OCI-LY1 (cell line): ENCODE results near the gene CPNE5.

Experiments used
- H2AFZ ChIP-seq: fragments of 200-600 bp; sonication (generic), shearing (Covaris generic); 2 replicates; pipeline ENCODE4 v1.6.0; 2014; ENCODE audit warnings: antibody characterized with exemption, mild to moderate bottlenecking, low read length
- H3F3A ChIP-seq: fragments of 200-600 bp; sonication (generic), shearing (Covaris generic); 2 replicates; pipeline ENCODE4 v1.6.0; 2014; ENCODE audit warnings: mild to moderate bottlenecking, antibody characterized with exemption, low read length, moderate library complexity; ENCODE audit not compliant: insufficient read depth
- H3K27ac ChIP-seq: fragments of 200-600 bp; sonication (generic); 2 replicates; pipeline ENCODE4 v1.5.1; 2014; ENCODE audit warnings: low read length, mixed run types, mild to moderate bottlenecking, low read depth; ENCODE audit not compliant: poor library complexity, severe bottlenecking
- H3K27me3 ChIP-seq: fragments of 200-600 bp; sonication (generic); 2 replicates; pipeline ENCODE4 v1.6.0; 2014; ENCODE audit warnings: antibody characterized with exemption, mild to moderate bottlenecking, low read length, moderate library complexity; ENCODE audit not compliant: insufficient read depth
- H3K36me3 ChIP-seq: fragments of 200-600 bp; sonication (generic); 2 replicates; pipeline ENCODE4 v1.6.1; 2014; ENCODE audit warnings: mild to moderate bottlenecking, antibody characterized with exemption, low read length, moderate library complexity, mixed read lengths; ENCODE audit not compliant: insufficient read depth
- H3K4me1 ChIP-seq: fragments of 200-600 bp; sonication (generic); 2 replicates; pipeline ENCODE4 v1.5.1; 2014; ENCODE audit warnings: mild to moderate bottlenecking, low read length, moderate library complexity; ENCODE audit not compliant: insufficient read depth, severe bottlenecking
- H3K4me2 ChIP-seq: fragments of 200-600 bp; sonication (generic), shearing (Covaris generic); 2 replicates; pipeline ENCODE4 v1.6.1; 2014; ENCODE audit warnings: low read length
- H3K4me3 ChIP-seq: fragments of 200-600 bp; sonication (generic); 2 replicates; pipeline ENCODE4 v1.5.1; 2014; ENCODE audit warnings: low read length, low read depth, mild to moderate bottlenecking, mixed read lengths; ENCODE audit not compliant: poor library complexity, severe bottlenecking
- H3K79me2 ChIP-seq: fragments of 200-600 bp; shearing (Covaris generic); 2 replicates; pipeline ENCODE4 v1.6.1; 2016; ENCODE audit warnings: mixed run types, low read length, mixed read lengths; ENCODE audit not compliant: insufficient read depth
- H3K9ac ChIP-seq: fragments of 200-600 bp; sonication (generic), shearing (Covaris generic); 2 replicates; pipeline ENCODE4 v1.6.1; 2014; ENCODE audit warnings: mild to moderate bottlenecking, low read length, mixed read lengths
- H3K9me2 ChIP-seq: fragments of 200-600 bp; sonication (generic), shearing (Covaris generic); 2 replicates; pipeline ENCODE4 v1.6.1; 2014; ENCODE audit warnings: low read depth, mild to moderate bottlenecking, low read length, mixed read lengths
- H3K9me3 ChIP-seq: fragments of 200-600 bp; shearing (Covaris generic); 2 replicates; pipeline ENCODE4 v1.6.1; 2014; ENCODE audit warnings: low read length, mixed read lengths
- H4K20me1 ChIP-seq: fragments of 200-600 bp; sonication (generic), shearing (Covaris generic); 2 replicates; pipeline ENCODE4 v1.6.0; 2016; ENCODE audit warnings: mild to moderate bottlenecking, low read length; ENCODE audit not compliant: insufficient read depth
- CTCF ChIP-seq: fragments of 200-600 bp; sonication (generic), shearing (Covaris generic); IDR thresholded peaks from 2 replicates; pipeline ENCODE4 v1.5.1; 2017; ENCODE audit warnings: mild to moderate bottlenecking, antibody characterized with exemption, low read length, moderate library complexity, mixed read lengths
- EZH2 ChIP-seq: fragments of 200-600 bp; sonication (generic), shearing (Covaris generic); IDR thresholded peaks from 2 replicates; pipeline ENCODE4 v1.8.0; 2017; ENCODE audit warnings: borderline replicate concordance, mixed run types, mild to moderate bottlenecking, antibody characterized with exemption, low read length, moderate library complexity, mixed read lengths

Gene CPNE5

GRCh38 chr6:36779227-36779626 is 60.0 kb downstream of the CPNE5 start:
- Histone ChIP-seq H2AFZ (no peak overlapping the region), H3K4me2 (no peak overlapping the region), H3K9ac (no peak overlapping the region), H3K27ac (no peak overlapping the region), H3F3A (no peaks in the 10 kb centered on the region), H3K9me3 (no peaks in the 10 kb centered on the region), H3K4me3 (no peak overlapping the region), H3K36me3 (no peaks in the 10 kb centered on the region), H3K27me3 (no peaks in the 10 kb centered on the region), H3K9me2 (no peaks in the 10 kb centered on the region), H4K20me1 (no peaks in the 10 kb centered on the region), H3K79me2 (no peaks in the 10 kb centered on the region), H3K4me1 (peaks cover 38% of the 10 kb centered on the region)
- TF ChIP-seq EZH2, result no peak
- no peak for TF ChIP-seq CTCF

- Histone ChIP-seq H3K4me2 (no peak overlapping the region), H3K9me2 (no peaks in the 10 kb centered on the region), H4K20me1 (no peaks in the 10 kb centered on the region), H3K36me3 (no peaks in the 10 kb centered on the region), H3K9ac (no peak overlapping the region), H3K4me1 (peaks cover 35% of the 10 kb centered on the region), H3K27me3 (no peaks in the 10 kb centered on the region), H3K79me2 (no peaks in the 10 kb centered on the region), H3F3A (no peaks in the 10 kb centered on the region), H2AFZ (no peak overlapping the region), H3K4me3 (no peak overlapping the region), H3K27ac (no peak overlapping the region), H3K9me3 (no peaks in the 10 kb centered on the region)
- TF ChIP-seq CTCF, result no peak
- TF ChIP-seq EZH2, result no peak
These were observed 61.4 kb downstream of the CPNE5 start for GRCh38 chr6:36777801-36778200.

- Histone ChIP-seq H3K36me3 (no peaks in the 10 kb centered on the region), H3K9me2 (no peaks in the 10 kb centered on the region), H3K27me3 (no peaks in the 10 kb centered on the region), H3K4me2 (no peak overlapping the region), H3F3A (no peaks in the 10 kb centered on the region), H3K4me1 (peaks cover 27% of the 10 kb centered on the region), H2AFZ (no peak overlapping the region), H3K9ac (no peak overlapping the region), H3K4me3 (no peak overlapping the region), H3K79me2 (no peaks in the 10 kb centered on the region), H4K20me1 (no peaks in the 10 kb centered on the region), H3K9me3 (no peaks in the 10 kb centered on the region), H3K27ac (no peak overlapping the region)
- no peak for TF ChIP-seq EZH2
- no peak for TF ChIP-seq CTCF
These were observed 63.1 kb downstream of the CPNE5 start for GRCh38 chr6:36776167-36776566.
